ENCODE data around the gene LDB2. TPM values are rescaled to one million over a fixed set of nuclear protein-coding genes. Genes with fewer than 3 reads are reported as not detected.

The LDB2 gene
- total RNA-seq, 4 donors from 2014 or later = 3.9 to 43.7 (median 7.8) TPM

GRCh38 chr4:16860516-16860915, 37.9 kb downstream of the LDB2 start:
- Histone ChIP-seq H3K27ac (no peak overlapping the region), H3K4me3 (no peak overlapping the region), H3K27me3 (no peaks in the 10 kb centered on the region), H3K4me1 (no peaks in the 10 kb centered on the region), H3K9me3 (no peaks in the 10 kb centered on the region), H3K36me3 (no peaks in the 10 kb centered on the region)
- no peak for DNase-seq
- TF ChIP-seq CTCF (IDR thresholded peaks at IDR 0.05) (no peak), POLR2A (IDR thresholded peaks at IDR 0.05) (no peak)

- DNase-seq = no peak
- H3K9me3 ChIP-seq = no peaks in the 10 kb centered on the region
- H3K36me3 ChIP-seq = no peaks in the 10 kb centered on the region
- H3K27me3 ChIP-seq = no peaks in the 10 kb centered on the region
- no peak for TF ChIP-seq CTCF (IDR thresholded peaks at IDR 0.05)
- no peak for TF ChIP-seq POLR2A (IDR thresholded peaks at IDR 0.05)
- no peaks in the 10 kb centered on the region for H3K4me1 ChIP-seq
- H3K4me3 ChIP-seq = no peak overlapping the region
- no peak overlapping the region for H3K27ac ChIP-seq
These were observed 39.4 kb downstream of the LDB2 start for GRCh38 chr4:16859031-16859430.

- Histone ChIP-seq H3K9me3 (no peaks in the 10 kb centered on the region), H3K27me3 (no peaks in the 10 kb centered on the region), H3K27ac (no peak overlapping the region), H3K4me1 (no peaks in the 10 kb centered on the region), H3K36me3 (no peaks in the 10 kb centered on the region), H3K4me3 (no peak overlapping the region)
- TF ChIP-seq CTCF (IDR thresholded peaks at IDR 0.05) (no peak), POLR2A (IDR thresholded peaks at IDR 0.05) (no peak)
- no peak for DNase-seq
These were observed 40.1 kb downstream of the LDB2 start for GRCh38 chr4:16858275-16858752.

- no peak overlapping the region for H3K4me3 ChIP-seq
- H3K4me1 ChIP-seq = no peaks in the 10 kb centered on the region
- DNase-seq = no peak
- no peaks in the 10 kb centered on the region for H3K36me3 ChIP-seq
- no peaks in the 10 kb centered on the region for H3K9me3 ChIP-seq
- TF ChIP-seq POLR2A (IDR thresholded peaks at IDR 0.05) (no peak), CTCF (IDR thresholded peaks at IDR 0.05) (no peak)
- H3K27me3 ChIP-seq = no peaks in the 10 kb centered on the region
- peak overlapping the region in 1 of 4 donors; percentile 4 for H3K27ac ChIP-seq
These were observed 41.0 kb downstream of the LDB2 start for GRCh38 chr4:16857425-16857824.

GRCh38 chr4:16853640-16854039, 44.8 kb downstream of the LDB2 start:
- no peak for DNase-seq
- Histone ChIP-seq H3K9me3 (no peaks in the 10 kb centered on the region), H3K27ac (no peak overlapping the region), H3K36me3 (no peaks in the 10 kb centered on the region), H3K4me1 (no peaks in the 10 kb centered on the region), H3K4me3 (no peak overlapping the region), H3K27me3 (no peaks in the 10 kb centered on the region)
- TF ChIP-seq POLR2A (IDR thresholded peaks at IDR 0.05) (no peak), CTCF (IDR thresholded peaks at IDR 0.05) (no peak)

GRCh38 chr4:16852644-16853043, 45.8 kb downstream of the LDB2 start:
- no peak overlapping the region for H3K4me3 ChIP-seq
- no peaks in the 10 kb centered on the region for H3K4me1 ChIP-seq
- no peaks in the 10 kb centered on the region for H3K9me3 ChIP-seq
- no peak overlapping the region for H3K27ac ChIP-seq
- no peaks in the 10 kb centered on the region for H3K36me3 ChIP-seq
- H3K27me3 ChIP-seq = no peaks in the 10 kb centered on the region
- no peak for DNase-seq
- no peak for TF ChIP-seq CTCF (IDR thresholded peaks at IDR 0.05)
- TF ChIP-seq POLR2A (IDR thresholded peaks at IDR 0.05) = no peak
